Mesangial cell (primary cell): Measurements from ENCODE around the gene USP3. TPM values are rescaled to one million over a fixed set of nuclear protein-coding genes. Genes with fewer than 3 reads are reported as not detected.

ENCODE experiments used
- total RNA-seq: library from RNA; depleted of rRNA; stranded (reverse); fragments of >200 nt; gene quantifications from 2 replicates; pipeline ENCODE4 v1.2.3, GENCODE V29; 2015

Gene USP3
- total RNA-seq = 30.0 and 39.9 TPM in 2 replicates

GRCh38 chr15:63504247-63504978, at the start of gene USP3:
USP3 (plus strand) TSS chr15:63504593; CDS start chr15:63504740, 147 bp downstream.

DNA sequence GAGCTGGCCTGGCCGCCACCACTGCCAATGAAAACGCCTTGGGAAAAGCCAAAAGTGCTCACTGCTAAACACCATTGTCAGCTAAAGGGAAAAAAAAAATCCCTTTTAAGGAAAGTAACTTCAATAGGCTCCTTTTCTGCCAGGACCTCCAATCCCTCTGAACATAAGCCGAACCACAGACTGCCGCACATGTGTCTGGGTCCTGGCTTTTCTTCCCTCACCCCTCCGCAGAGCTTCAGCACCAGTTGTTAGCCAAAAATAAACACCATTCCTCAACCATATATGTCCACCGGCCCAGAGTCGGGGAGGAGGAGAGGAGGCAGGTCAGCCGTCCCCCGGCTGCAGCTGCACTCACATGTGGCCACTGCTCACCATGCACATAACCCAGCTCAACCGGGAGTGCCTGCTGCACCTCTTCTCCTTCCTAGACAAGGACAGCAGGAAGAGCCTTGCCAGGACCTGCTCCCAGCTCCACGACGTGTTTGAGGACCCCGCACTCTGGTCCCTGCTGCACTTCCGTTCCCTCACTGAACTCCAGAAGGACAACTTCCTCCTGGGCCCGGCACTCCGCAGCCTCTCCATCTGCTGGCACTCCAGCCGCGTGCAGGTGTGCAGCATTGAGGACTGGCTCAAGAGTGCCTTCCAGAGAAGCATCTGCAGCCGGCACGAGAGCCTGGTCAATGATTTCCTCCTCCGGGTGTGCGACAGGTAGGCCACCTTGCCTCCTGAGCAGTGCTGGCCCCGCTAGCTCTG, 92.8 kb downstream of the USP3 start, which contains the start of gene FBXL22:
Gene FBXL22 (plus strand): TSS at position 350 of the 753 bp plus-strand sequence. CDS start 6 bp downstream, at position 356.

Other genes starting within 250 kb of the USP3 start
- 6.2 and 10.6 TPM in 2 replicates for gene APH1B, start 227.0 kb upstream of the USP3 start, total RNA-seq
- 7.2 and 12.4 TPM in 2 replicates for gene CA12, start 122.7 kb upstream of the USP3 start, total RNA-seq
- gene FBXL22, start 92.8 kb downstream of the USP3 start, total RNA-seq = 0.33 and 0.63 TPM in 2 replicates